ENCODE data around the gene VSIG4. TPM values are rescaled to one million over a fixed set of nuclear protein-coding genes. Genes with fewer than 3 reads are reported as not detected.

VSIG4 gene
- total and polyA plus RNA-seq, 2 donors from 2014 or later: 15.9 to 80.0 TPM

DNA sequence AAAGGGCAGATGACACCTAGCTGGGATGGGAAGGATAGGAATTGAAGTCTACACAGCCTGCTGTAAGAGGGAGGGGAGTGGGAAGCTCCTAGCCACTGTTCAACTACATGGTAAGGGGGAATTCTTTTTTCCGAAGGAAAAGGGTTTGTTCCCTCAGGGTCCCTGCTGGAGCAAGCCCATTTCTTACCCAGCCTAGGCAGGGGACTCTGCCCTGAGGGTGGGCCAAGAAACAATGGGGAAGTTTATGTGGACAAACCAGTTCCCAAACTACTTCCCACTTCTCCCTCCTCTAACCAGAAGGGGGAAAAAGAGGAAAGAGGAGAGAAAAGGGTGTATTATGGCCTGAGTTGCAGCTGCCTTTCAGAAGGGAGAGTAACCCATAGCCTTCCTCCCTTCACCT, 13.5 kb upstream of the VSIG4 start:
- Histone ChIP-seq H3K9me3 (ENCODE audit: control insufficient read depth in 2 of 3, insufficient read depth in 1 of 3, low read length in 3 of 3) (no peaks in the 10 kb centered on the region), H3K27me3 (ENCODE audit: control insufficient read depth, insufficient read depth, low read length) (no peaks in the 10 kb centered on the region), H3K9ac (ENCODE audit: low read length in 3 of 3) (no peak overlapping the region), H3K4me1 (ENCODE audit: control insufficient read depth in 2 of 3, insufficient read depth in 2 of 3, low read depth in 1 of 3, low read length in 3 of 3) (no peaks in the 10 kb centered on the region), H3K27ac (ENCODE audit: low read depth in 2 of 2, low read length in 2 of 2) (no peak overlapping the region), H3K36me3 (ENCODE audit: control insufficient read depth in 2 of 3, insufficient read depth in 3 of 3, low read length in 3 of 3) (no peaks in the 10 kb centered on the region), H3K4me3 (ENCODE audit: low read length in 3 of 3) (no peak overlapping the region)
- intact Hi-C loops (cut with DNase I): no loop called here
- FAIRE-seq (no peak), DNase-seq (no peak)
- TF ChIP-seq, protein P1, sequence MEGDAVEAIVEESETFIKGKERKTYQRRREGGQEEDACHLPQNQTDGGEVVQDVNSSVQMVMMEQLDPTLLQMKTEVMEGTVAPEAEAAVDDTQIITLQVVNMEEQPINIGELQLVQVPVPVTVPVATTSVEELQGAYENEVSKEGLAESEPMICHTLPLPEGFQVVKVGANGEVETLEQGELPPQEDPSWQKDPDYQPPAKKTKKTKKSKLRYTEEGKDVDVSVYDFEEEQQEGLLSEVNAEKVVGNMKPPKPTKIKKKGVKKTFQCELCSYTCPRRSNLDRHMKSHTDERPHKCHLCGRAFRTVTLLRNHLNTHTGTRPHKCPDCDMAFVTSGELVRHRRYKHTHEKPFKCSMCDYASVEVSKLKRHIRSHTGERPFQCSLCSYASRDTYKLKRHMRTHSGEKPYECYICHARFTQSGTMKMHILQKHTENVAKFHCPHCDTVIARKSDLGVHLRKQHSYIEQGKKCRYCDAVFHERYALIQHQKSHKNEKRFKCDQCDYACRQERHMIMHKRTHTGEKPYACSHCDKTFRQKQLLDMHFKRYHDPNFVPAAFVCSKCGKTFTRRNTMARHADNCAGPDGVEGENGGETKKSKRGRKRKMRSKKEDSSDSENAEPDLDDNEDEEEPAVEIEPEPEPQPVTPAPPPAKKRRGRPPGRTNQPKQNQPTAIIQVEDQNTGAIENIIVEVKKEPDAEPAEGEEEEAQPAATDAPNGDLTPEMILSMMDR (IDR thresholded peaks at IDR 0.05; ENCODE audit: borderline replicate concordance, extremely low read depth, insufficient read depth): no peak

- TF ChIP-seq, protein P1 (IDR thresholded peaks at IDR 0.05; ENCODE audit: borderline replicate concordance, extremely low read depth, insufficient read depth): no peak
- no peaks in the 10 kb centered on the region for H3K9me3 ChIP-seq (ENCODE audit: control insufficient read depth in 2 of 3, insufficient read depth in 1 of 3, low read length in 3 of 3)
- H3K9ac ChIP-seq (ENCODE audit: low read length in 3 of 3): no peak overlapping the region
- H3K36me3 ChIP-seq (ENCODE audit: control insufficient read depth in 2 of 3, insufficient read depth in 3 of 3, low read length in 3 of 3): no peaks in the 10 kb centered on the region
- H3K27me3 ChIP-seq (ENCODE audit: control insufficient read depth, insufficient read depth, low read length): no peaks in the 10 kb centered on the region
- DNase-seq (no peak), FAIRE-seq (no peak)
- no peaks in the 10 kb centered on the region for H3K4me1 ChIP-seq (ENCODE audit: control insufficient read depth in 2 of 3, insufficient read depth in 2 of 3, low read depth in 1 of 3, low read length in 3 of 3)
- intact Hi-C loops (cut with DNase I): no loop called here
- no peak overlapping the region for H3K4me3 ChIP-seq (ENCODE audit: low read length in 3 of 3)
- no peak overlapping the region for H3K27ac ChIP-seq (ENCODE audit: low read depth in 2 of 2, low read length in 2 of 2)
Observed at GRCh38 chrX:66051980-66052379, 12.1 kb upstream of the VSIG4 start.

DNA sequence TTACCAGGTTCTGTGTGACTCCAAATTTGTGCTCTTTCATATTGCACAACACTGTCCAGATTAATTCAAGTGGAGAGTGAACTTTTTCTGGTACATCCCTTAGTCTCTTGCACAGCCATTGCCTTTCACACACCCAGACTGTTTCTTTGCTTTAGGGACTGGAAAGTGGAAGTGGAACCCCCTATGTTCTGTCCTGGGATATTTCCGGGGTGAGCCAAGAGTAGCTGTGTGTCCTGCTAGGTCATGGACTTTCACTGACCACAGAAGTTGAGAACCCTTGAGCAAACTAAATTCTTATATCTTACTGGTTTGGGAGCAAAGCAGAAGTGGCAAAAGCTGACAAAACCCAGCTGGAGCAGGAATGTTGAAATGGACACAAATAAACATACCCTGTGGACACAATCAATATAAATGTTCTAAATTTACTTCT, 10.3 kb upstream of the VSIG4 start:
- FAIRE-seq: no peak
- TF ChIP-seq, protein P1 (IDR thresholded peaks at IDR 0.05; ENCODE audit: borderline replicate concordance, extremely low read depth, insufficient read depth): no peak
- DNase-seq: peak in 2 of 5 donors; percentile 15 to 40
- H3K9ac ChIP-seq (ENCODE audit: low read length in 3 of 3): no peak overlapping the region
- no peaks in the 10 kb centered on the region for H3K27me3 ChIP-seq (ENCODE audit: control insufficient read depth, insufficient read depth, low read length)
- H3K36me3 ChIP-seq (ENCODE audit: control insufficient read depth in 2 of 3, insufficient read depth in 3 of 3, low read length in 3 of 3): no peaks in the 10 kb centered on the region
- intact Hi-C loops (cut with DNase I): no loop called here
- no peak overlapping the region for H3K4me3 ChIP-seq (ENCODE audit: low read length in 3 of 3)
- H3K4me1 ChIP-seq (ENCODE audit: control insufficient read depth in 2 of 3, insufficient read depth in 2 of 3, low read depth in 1 of 3, low read length in 3 of 3): no peaks in the 10 kb centered on the region
- no peaks in the 10 kb centered on the region for H3K9me3 ChIP-seq (ENCODE audit: control insufficient read depth in 2 of 3, insufficient read depth in 1 of 3, low read length in 3 of 3)
- no peak overlapping the region for H3K27ac ChIP-seq (ENCODE audit: low read depth in 2 of 2, low read length in 2 of 2)

DNA sequence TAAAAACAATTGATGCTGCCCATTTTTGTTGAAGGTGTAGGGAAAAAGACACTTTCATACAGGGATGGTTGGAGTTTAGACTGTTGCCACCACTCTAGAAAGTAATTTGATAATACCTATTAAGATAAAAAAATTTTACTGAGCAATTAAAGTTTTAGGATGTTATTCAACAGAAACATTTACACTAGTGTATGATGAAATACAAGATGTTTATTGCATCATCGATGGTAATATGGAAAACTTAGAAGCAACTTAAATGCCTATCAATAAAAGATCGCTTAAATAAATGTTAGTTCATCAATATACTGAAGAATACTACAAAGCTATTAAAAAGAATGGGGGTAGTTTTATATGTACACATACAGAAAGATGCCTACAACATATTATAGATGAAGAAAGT, 9.2 kb upstream of the VSIG4 start:
- Histone ChIP-seq H3K27me3 (ENCODE audit: control insufficient read depth, insufficient read depth, low read length) (no peaks in the 10 kb centered on the region), H3K4me3 (ENCODE audit: low read length in 3 of 3) (no peak overlapping the region), H3K4me1 (ENCODE audit: control insufficient read depth in 2 of 3, insufficient read depth in 2 of 3, low read depth in 1 of 3, low read length in 3 of 3) (no peaks in the 10 kb centered on the region), H3K9ac (ENCODE audit: low read length in 3 of 3) (no peak overlapping the region), H3K9me3 (ENCODE audit: control insufficient read depth in 2 of 3, insufficient read depth in 1 of 3, low read length in 3 of 3) (no peaks in the 10 kb centered on the region), H3K36me3 (ENCODE audit: control insufficient read depth in 2 of 3, insufficient read depth in 3 of 3, low read length in 3 of 3) (no peaks in the 10 kb centered on the region), H3K27ac (ENCODE audit: low read depth in 2 of 2, low read length in 2 of 2) (no peak overlapping the region)
- FAIRE-seq (peak; percentile 88), DNase-seq (no peak)
- TF ChIP-seq, protein P1 (IDR thresholded peaks at IDR 0.05; ENCODE audit: borderline replicate concordance, extremely low read depth, insufficient read depth): no peak
- intact Hi-C loops (cut with DNase I): no loop called here
